GM23338 (cell line): ENCODE data around the gene KIF6. TPM values are rescaled to one million over a fixed set of nuclear protein-coding genes. Genes with fewer than 3 reads are reported as not detected.

Experiments
- ATAC-seq: fragments of 200-7000 bp; cut with Tn5 transposase; 3 replicates; pipeline ENCODE4 v1.9.1; 2020
- DNase-seq: peaks from one replicate; pipeline ENCODE4 v3.0.0-alpha.2; 2015; ENCODE audit warnings: low spot score
- H2AFZ ChIP-seq: fragments of 200-600 bp; sonication (generic); 2 replicates; pipeline ENCODE4 v1.8.0; 2016; ENCODE audit warnings: antibody characterized with exemption, mild to moderate bottlenecking, moderate library complexity
- H3F3A ChIP-seq: fragments of 200-600 bp; sonication (generic); replicated peaks from 2 replicates; pipeline ENCODE4 v1.8.0; 2017; ENCODE audit warnings: antibody characterized with exemption, mixed run types, low read depth
- H3K27ac ChIP-seq: fragments of 200-600 bp; sonication (generic); 2 replicates; pipeline ENCODE4 v1.6.1; 2016; ENCODE audit warnings: low read depth
- H3K27me3 ChIP-seq: fragments of 200-600 bp; sonication (generic); 2 replicates; pipeline ENCODE4 v1.8.0; 2016; ENCODE audit warnings: mild to moderate bottlenecking, mixed run types, moderate library complexity; ENCODE audit not compliant: insufficient read depth
- H3K36me3 ChIP-seq: fragments of 200-600 bp; sonication (generic); 2 replicates; pipeline ENCODE4 v1.8.0; 2016; ENCODE audit warnings: mild to moderate bottlenecking; ENCODE audit not compliant: insufficient read depth
- H3K4me1 ChIP-seq: fragments of 200-600 bp; sonication (generic); 2 replicates; pipeline ENCODE4 v1.8.0; 2016; ENCODE audit warnings: mild to moderate bottlenecking, moderate library complexity; ENCODE audit not compliant: insufficient read depth
- H3K4me2 ChIP-seq: fragments of 200-600 bp; sonication (generic); 2 replicates; pipeline ENCODE4 v1.7.1; 2017; ENCODE audit warnings: mixed run types
- H3K4me3 ChIP-seq: fragments of 200-600 bp; sonication (generic); 2 replicates; pipeline ENCODE4 v1.6.1; 2016; ENCODE audit warnings: mixed run types
- H3K79me2 ChIP-seq: fragments of 200-600 bp; sonication (generic); replicated peaks from 2 replicates; pipeline ENCODE4 v1.8.0; 2017; ENCODE audit warnings: mild to moderate bottlenecking; ENCODE audit not compliant: insufficient read depth
- H3K9me2 ChIP-seq: fragments of 200-600 bp; sonication (generic); 2 replicates; pipeline ENCODE4 v1.8.0; 2017; ENCODE audit not compliant: insufficient read depth
- H4K20me1 ChIP-seq: fragments of 200-600 bp; sonication (generic); replicated peaks from 2 replicates; pipeline ENCODE4 v1.8.0; 2017; ENCODE audit warnings: mild to moderate bottlenecking; ENCODE audit not compliant: insufficient read depth
- H3K27ac Mint-ChIP-seq: 2 replicates; pipeline ENCODE4 v1.8.0; 2020; ENCODE audit warnings: inconsistent platforms, mild to moderate bottlenecking, moderate library complexity, mixed read lengths
- H3K27me3 Mint-ChIP-seq: 3 replicates; pipeline ENCODE4 v1.8.0; 2022; ENCODE audit warnings: low read depth, mild to moderate bottlenecking, moderate library complexity, mixed read lengths, inconsistent platforms; ENCODE audit not compliant: insufficient read depth, poor library complexity
- H3K36me3 Mint-ChIP-seq: 3 replicates; pipeline ENCODE4 v1.8.0; 2021; ENCODE audit warnings: low read depth, mild to moderate bottlenecking, inconsistent platforms, moderate library complexity, mixed read lengths
- H3K4me1 Mint-ChIP-seq: 3 replicates; pipeline ENCODE4 v1.8.0; 2020; ENCODE audit warnings: mild to moderate bottlenecking, inconsistent platforms, mixed read lengths
- H3K4me3 Mint-ChIP-seq: 3 replicates; pipeline ENCODE4 v1.8.0; 2021; ENCODE audit warnings: moderate library complexity, mild to moderate bottlenecking, inconsistent platforms, mixed read lengths
- H3K9me3 Mint-ChIP-seq: 3 replicates; pipeline ENCODE4 v1.8.0; 2020; ENCODE audit warnings: moderate library complexity, mild to moderate bottlenecking, inconsistent platforms, mixed read lengths
- CREB1 ChIP-seq: fragments of 250-450 bp; sonication (Bioruptor Pico); IDR thresholded peaks from 2 replicates; pipeline ENCODE4 v1.5.0; 2020; ENCODE audit warnings: low read depth, mild to moderate bottlenecking, moderate library complexity
- CTCF ChIP-seq, 2 experiments: fragments of 200-600 bp in 1 of 2; sonication (generic) in 1 of 2; conservative IDR thresholded peaks; 2 replicates each; pipeline versions ENCODE4 v1.5.1 to v1.6.1; 2016 to 2017; ENCODE audit warnings: antibody characterized with exemption in 2 of 2, low read depth in 2 of 2, mild to moderate bottlenecking in 2 of 2, moderate library complexity in 1 of 2
- ETS1 ChIP-seq: IDR thresholded peaks from 2 replicates; pipeline ENCODE4 v1.6.1; 2016; ENCODE audit warnings: antibody characterized with exemption
- EZH2 ChIP-seq: fragments of 200-600 bp; sonication (generic); IDR thresholded peaks from one replicate; pipeline ENCODE4 v1.8.0; 2017; ENCODE audit warnings: antibody characterized with exemption, mild to moderate bottlenecking, low read depth; ENCODE audit not compliant: unreplicated experiment
- EZH2phosphoT487 ChIP-seq: fragments of 200-600 bp; sonication (generic); IDR thresholded peaks from one replicate; pipeline ENCODE4 v1.8.1; 2018; ENCODE audit warnings: antibody characterized with exemption; ENCODE audit not compliant: unreplicated experiment
- JUNB ChIP-seq: IDR thresholded peaks from one replicate; pipeline ENCODE4 v1.6.1; 2016; ENCODE audit warnings: antibody characterized with exemption; ENCODE audit not compliant: unreplicated experiment
- NANOG ChIP-seq: IDR thresholded peaks from 2 replicates; pipeline ENCODE4 v1.6.1; 2016; ENCODE audit warnings: antibody characterized with exemption, borderline replicate concordance
- POLR2AphosphoS5 ChIP-seq: IDR thresholded peaks from 2 replicates; pipeline ENCODE4 v1.6.1; 2016; ENCODE audit warnings: antibody characterized with exemption, low read depth
- REST ChIP-seq: IDR thresholded peaks from one replicate; pipeline ENCODE4 v1.6.1; 2018; ENCODE audit warnings: antibody characterized with exemption; ENCODE audit not compliant: unreplicated experiment
- STAT1 ChIP-seq: IDR thresholded peaks from one replicate; pipeline ENCODE4 v1.6.1; 2016; ENCODE audit warnings: antibody characterized with exemption; ENCODE audit not compliant: unreplicated experiment
- ZNF114 ChIP-seq: fragments of 250-450 bp; sonication (Bioruptor Pico); IDR thresholded peaks from 2 replicates; pipeline ENCODE4 v1.5.0; 2020; ENCODE audit warnings: mild to moderate bottlenecking, moderate library complexity
- ZNF331 ChIP-seq: fragments of 250-450 bp; sonication (Bioruptor Pico); IDR thresholded peaks from 2 replicates; pipeline ENCODE4 v1.5.0; 2020; ENCODE audit warnings: low read depth, mild to moderate bottlenecking, moderate library complexity
- ZNF462 ChIP-seq: fragments of 250-450 bp; sonication (Bioruptor Pico); IDR thresholded peaks from 2 replicates; pipeline ENCODE4 v1.5.0; 2020; ENCODE audit warnings: mild to moderate bottlenecking, moderate library complexity
- polyA plus RNA-seq: library from polyadenylated mRNA; unstranded; fragments of >200 nt; fragmentation: Nextera tagmentation; extraction: Ambion mirVana; gene quantifications from 2 replicates; pipeline ENCODE4 v1.2.1, GENCODE V29; 2016
- total RNA-seq: library from RNA; depleted of rRNA; stranded (reverse); fragments of >200 nt; shearing (Covaris generic); gene quantifications from 2 replicates; pipeline ENCODE4 v1.2.3, GENCODE V29; 2014

KIF6 gene
- total and polyA plus RNA-seq, 2 experiments from 2014 or later = 0.87 to 1.7 TPM

- Histone ChIP-seq H3K27me3 (no peaks in the 10 kb centered on the region), H4K20me1 (no peaks in the 10 kb centered on the region), H2AFZ (no peak overlapping the region), H3K4me2 (no peak overlapping the region), H3K4me1 (peaks cover 22% of the 10 kb centered on the region), H3K4me3 (no peak overlapping the region), H3F3A (no peaks in the 10 kb centered on the region), H3K9me2 (no peaks in the 10 kb centered on the region), H3K36me3 (no peaks in the 10 kb centered on the region), H3K27ac (no peak overlapping the region), H3K79me2 (no peaks in the 10 kb centered on the region)
- no peak overlapping the region; the same call in 1 of the 2 replicates for H3K27ac Mint-ChIP-seq
- H3K36me3 Mint-ChIP-seq = no peaks in the 10 kb centered on the region
- no peak overlapping the region for H3K4me3 Mint-ChIP-seq
- H3K4me1 Mint-ChIP-seq = peaks cover 31% of the 10 kb centered on the region
- DNase-seq (peak; percentile 36), ATAC-seq (peak; percentile 55)
- H3K27me3 Mint-ChIP-seq = peaks cover 3% of the 10 kb centered on the region
- no peaks in the 10 kb centered on the region for H3K9me3 Mint-ChIP-seq
- TF ChIP-seq POLR2AphosphoS5 (no peak), STAT1 (no peak), CTCF (conservative IDR thresholded peaks at IDR 0.05; ENCODE audit: low read depth in 2 of 2) (no peak), EZH2phosphoT487 (no peak), ETS1 (no peak), NANOG (no peak), CREB1 (CRISPR knock-in tag) (no peak), ZNF114 (no peak), ZNF462 (CRISPR knock-in tag) (no peak), EZH2 (no peak), ZNF331 (CRISPR knock-in tag) (no peak), REST (no peak), JUNB (no peak)
Observed at GRCh38 chr6:39666706-39667489, 58.3 kb downstream of the KIF6 start.
